ENCODE data around the gene RFPL3.

The RFPL3 gene

DNA sequence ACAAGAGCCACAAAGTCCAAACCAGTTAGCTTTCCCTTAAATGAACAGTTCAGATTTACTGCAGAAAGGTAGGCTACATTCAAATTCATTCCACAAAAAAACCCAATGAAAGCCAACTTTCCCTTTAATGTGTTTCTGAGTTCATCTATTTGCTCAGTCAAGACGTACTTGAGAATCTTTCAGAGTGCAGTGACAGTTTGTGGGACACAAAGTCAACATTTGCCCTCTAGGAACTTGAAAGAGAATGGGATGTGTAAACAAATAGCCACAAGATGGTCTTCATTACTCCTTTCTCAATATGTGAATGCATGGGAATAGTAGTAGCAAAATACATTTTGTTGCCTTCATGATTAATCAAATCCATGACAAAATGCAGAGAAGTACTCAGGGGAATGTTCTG lies 38.6 kb downstream of the RFPL3 start:
- Histone ChIP-seq H3K79me2 (ENCODE audit: insufficient read depth, low read length) (no peaks in the 10 kb centered on the region), H2AFZ (ENCODE audit: low read length) (no peak overlapping the region), H3K4me3 (ENCODE audit: low read length, poor library complexity, severe bottlenecking) (no peak overlapping the region), H3K9ac (ENCODE audit: low read depth, low read length, poor library complexity, severe bottlenecking) (no peak overlapping the region), H3K9me3 (ENCODE audit: insufficient read depth, low read depth, low read length) (no peaks in the 10 kb centered on the region), H3K27me3 (ENCODE audit: insufficient read depth, low read length, poor library complexity, severe bottlenecking) (no peaks in the 10 kb centered on the region), H3F3A (ENCODE audit: low read depth) (no peaks in the 10 kb centered on the region), H4K20me1 (ENCODE audit: insufficient read depth, low read length, poor library complexity, severe bottlenecking) (no peaks in the 10 kb centered on the region), H3K36me3 (ENCODE audit: insufficient read depth, low read length) (peaks cover 94% of the 10 kb centered on the region; the same call in 1 of the 2 replicates), H3K4me2 (ENCODE audit: low read depth, low read length, poor library complexity, severe bottlenecking) (no peak overlapping the region), H3K9me2 (replicated peaks; ENCODE audit: low read depth, low read length) (no peaks in the 10 kb centered on the region), H3K4me1 (ENCODE audit: insufficient read depth, low read length, poor library complexity, severe bottlenecking) (no peaks in the 10 kb centered on the region)
- TF ChIP-seq, protein P1, sequence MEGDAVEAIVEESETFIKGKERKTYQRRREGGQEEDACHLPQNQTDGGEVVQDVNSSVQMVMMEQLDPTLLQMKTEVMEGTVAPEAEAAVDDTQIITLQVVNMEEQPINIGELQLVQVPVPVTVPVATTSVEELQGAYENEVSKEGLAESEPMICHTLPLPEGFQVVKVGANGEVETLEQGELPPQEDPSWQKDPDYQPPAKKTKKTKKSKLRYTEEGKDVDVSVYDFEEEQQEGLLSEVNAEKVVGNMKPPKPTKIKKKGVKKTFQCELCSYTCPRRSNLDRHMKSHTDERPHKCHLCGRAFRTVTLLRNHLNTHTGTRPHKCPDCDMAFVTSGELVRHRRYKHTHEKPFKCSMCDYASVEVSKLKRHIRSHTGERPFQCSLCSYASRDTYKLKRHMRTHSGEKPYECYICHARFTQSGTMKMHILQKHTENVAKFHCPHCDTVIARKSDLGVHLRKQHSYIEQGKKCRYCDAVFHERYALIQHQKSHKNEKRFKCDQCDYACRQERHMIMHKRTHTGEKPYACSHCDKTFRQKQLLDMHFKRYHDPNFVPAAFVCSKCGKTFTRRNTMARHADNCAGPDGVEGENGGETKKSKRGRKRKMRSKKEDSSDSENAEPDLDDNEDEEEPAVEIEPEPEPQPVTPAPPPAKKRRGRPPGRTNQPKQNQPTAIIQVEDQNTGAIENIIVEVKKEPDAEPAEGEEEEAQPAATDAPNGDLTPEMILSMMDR (conservative IDR thresholded peaks at IDR 0.05; ENCODE audit: low read length): no peak

DNA sequence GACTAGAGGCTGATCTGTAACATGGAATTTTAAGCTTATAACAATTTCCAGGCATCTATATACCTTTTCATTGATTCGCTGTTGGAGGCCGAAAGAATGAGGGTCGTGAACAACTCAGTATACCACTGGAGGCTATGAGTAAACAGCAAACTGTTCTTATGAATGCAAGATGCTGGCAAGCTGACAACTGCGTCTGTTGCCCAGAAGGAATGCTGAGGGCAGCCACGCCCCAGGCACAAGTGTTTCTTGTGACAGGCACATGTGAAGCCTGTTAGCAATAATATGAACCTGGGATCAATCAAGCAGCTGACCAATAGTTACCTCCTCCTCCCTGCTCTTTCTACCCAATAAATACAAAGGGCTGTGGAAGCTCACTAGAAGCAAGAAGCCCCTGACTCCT lies 39.1 kb downstream of the RFPL3 start:
- Histone ChIP-seq H3K79me2 (ENCODE audit: insufficient read depth, low read length) (no peaks in the 10 kb centered on the region), H3K9ac (ENCODE audit: low read depth, low read length, poor library complexity, severe bottlenecking) (no peak overlapping the region), H3K9me3 (ENCODE audit: insufficient read depth, low read depth, low read length) (no peaks in the 10 kb centered on the region), H3K4me3 (ENCODE audit: low read length, poor library complexity, severe bottlenecking) (no peak overlapping the region), H3K36me3 (ENCODE audit: insufficient read depth, low read length) (peaks cover 94% of the 10 kb centered on the region; the same call in 1 of the 2 replicates), H3K27me3 (ENCODE audit: insufficient read depth, low read length, poor library complexity, severe bottlenecking) (no peaks in the 10 kb centered on the region), H3K4me1 (ENCODE audit: insufficient read depth, low read length, poor library complexity, severe bottlenecking) (no peaks in the 10 kb centered on the region), H2AFZ (ENCODE audit: low read length) (no peak overlapping the region), H3K9me2 (replicated peaks; ENCODE audit: low read depth, low read length) (no peaks in the 10 kb centered on the region), H3F3A (ENCODE audit: low read depth) (no peaks in the 10 kb centered on the region), H4K20me1 (ENCODE audit: insufficient read depth, low read length, poor library complexity, severe bottlenecking) (no peaks in the 10 kb centered on the region), H3K4me2 (ENCODE audit: low read depth, low read length, poor library complexity, severe bottlenecking) (no peak overlapping the region)
- TF ChIP-seq, protein P1 (conservative IDR thresholded peaks at IDR 0.05; ENCODE audit: low read length): no peak
- TF ChIP-seq EZH2phosphoT487 (IDR thresholded peaks at IDR 0.05; ENCODE audit: borderline replicate concordance): no peak

DNA sequence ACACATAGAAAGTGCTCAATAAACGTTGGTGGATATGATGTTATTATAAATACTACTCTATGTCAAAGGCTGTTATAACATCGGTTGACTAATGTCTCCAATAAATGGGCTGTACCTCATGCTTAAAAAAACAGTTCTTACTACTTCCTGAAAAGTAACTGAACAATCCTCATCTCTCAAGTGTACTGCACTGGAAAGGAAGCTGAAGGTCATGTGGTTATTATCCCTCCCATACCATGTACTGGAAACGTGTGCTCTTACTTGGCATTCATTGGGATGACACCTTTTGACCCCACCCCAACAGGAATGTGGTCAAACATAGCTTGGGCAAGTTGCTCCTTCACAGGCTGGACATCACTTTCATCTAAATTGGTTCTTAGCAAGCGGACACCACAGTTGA lies 43.8 kb downstream of the RFPL3 start:
- Histone ChIP-seq H3K9ac (ENCODE audit: low read depth, low read length, poor library complexity, severe bottlenecking) (no peak overlapping the region), H3K36me3 (ENCODE audit: insufficient read depth, low read length) (peaks cover 88% of the 10 kb centered on the region; the same call in 1 of the 2 replicates), H3F3A (ENCODE audit: low read depth) (no peaks in the 10 kb centered on the region), H3K9me3 (ENCODE audit: insufficient read depth, low read depth, low read length) (no peaks in the 10 kb centered on the region), H3K9me2 (replicated peaks; ENCODE audit: low read depth, low read length) (no peaks in the 10 kb centered on the region), H3K27me3 (ENCODE audit: insufficient read depth, low read length, poor library complexity, severe bottlenecking) (no peaks in the 10 kb centered on the region), H3K79me2 (ENCODE audit: insufficient read depth, low read length) (no peaks in the 10 kb centered on the region), H3K4me1 (ENCODE audit: insufficient read depth, low read length, poor library complexity, severe bottlenecking) (no peaks in the 10 kb centered on the region), H3K4me2 (ENCODE audit: low read depth, low read length, poor library complexity, severe bottlenecking) (no peak overlapping the region), H3K4me3 (ENCODE audit: low read length, poor library complexity, severe bottlenecking) (no peak overlapping the region), H2AFZ (ENCODE audit: low read length) (no peak overlapping the region), H4K20me1 (ENCODE audit: insufficient read depth, low read length, poor library complexity, severe bottlenecking) (no peaks in the 10 kb centered on the region)
- TF ChIP-seq, protein P1 (conservative IDR thresholded peaks at IDR 0.05; ENCODE audit: low read length): no peak
- TF ChIP-seq EZH2phosphoT487 (IDR thresholded peaks at IDR 0.05; ENCODE audit: borderline replicate concordance): no peak
